Trophoblast cell (in vitro differentiated cells and primary cell): ENCODE measurements around the gene PLA2G4A.
A peak's percentile ranks its signal among the peaks of the same experiment; 100 is the strongest.
"Not testable (repeated sequence)": the region's sequence is repeated elsewhere in the genome, so short reads cannot be mapped to it uniquely, and the experiment has no call there.

Source experiments
- DNase-seq, 2 donors: peaks; one replicate each; pipeline ENCODE4 v3.0.0-alpha.2; 2016
- H2AFZ ChIP-seq: 2 replicates; pipeline ENCODE4 v1.6.1; 2013; ENCODE audit warnings: low read length, moderate library complexity, mild to moderate bottlenecking; ENCODE audit not compliant: insufficient read depth, poor library complexity
- H2AK5ac ChIP-seq: 2 replicates; pipeline ENCODE4 v1.6.1; 2013; ENCODE audit warnings: mild to moderate bottlenecking, low read length
- H2BK120ac ChIP-seq: 2 replicates; pipeline ENCODE4 v1.6.1; 2013; ENCODE audit warnings: low read length, mild to moderate bottlenecking, moderate library complexity; ENCODE audit not compliant: insufficient read depth, poor library complexity
- H2BK12ac ChIP-seq: 2 replicates; pipeline ENCODE4 v1.6.1; 2013; ENCODE audit warnings: mild to moderate bottlenecking, low read length, moderate library complexity
- H2BK5ac ChIP-seq: 2 replicates; pipeline ENCODE4 v1.6.1; 2013; ENCODE audit warnings: low read length, low read depth, moderate library complexity, mild to moderate bottlenecking; ENCODE audit not compliant: poor library complexity
- H3K14ac ChIP-seq: 2 replicates; pipeline ENCODE4 v1.6.1; 2013; ENCODE audit warnings: mild to moderate bottlenecking, low read length
- H3K18ac ChIP-seq: 2 replicates; pipeline ENCODE4 v1.6.1; 2013; ENCODE audit warnings: mild to moderate bottlenecking, low read length
- H3K23ac ChIP-seq: 2 replicates; pipeline ENCODE4 v1.6.1; 2013; ENCODE audit warnings: low read length
- H3K27ac ChIP-seq: 2 replicates; pipeline ENCODE4 v1.5.1; 2013; ENCODE audit warnings: low read depth, mild to moderate bottlenecking, inconsistent platforms, low read length, moderate library complexity
- H3K27me3 ChIP-seq: 2 replicates; pipeline ENCODE4 v1.6.1; 2013; ENCODE audit warnings: inconsistent platforms, mild to moderate bottlenecking, low read length, moderate library complexity; ENCODE audit not compliant: insufficient read depth
- H3K36me3 ChIP-seq, 2 experiments: 1 replicate in 1 of 2; 2 replicates in 1 of 2; pipeline ENCODE4 v1.6.1; 2013; ENCODE audit warnings: low read length in 2 of 2, mild to moderate bottlenecking in 2 of 2, moderate library complexity in 1 of 2; ENCODE audit not compliant: insufficient read depth in 2 of 2, control insufficient read depth in 1 of 2
- H3K4ac ChIP-seq: 2 replicates; pipeline ENCODE4 v1.6.1; 2013; ENCODE audit warnings: low read depth, mild to moderate bottlenecking, low read length, moderate library complexity
- H3K4me1 ChIP-seq, 2 experiments: 1 replicate in 1 of 2; 2 replicates in 1 of 2; pipeline ENCODE4 v1.6.1; 2013; ENCODE audit warnings: low read length in 2 of 2, mild to moderate bottlenecking in 2 of 2, moderate library complexity in 1 of 2; ENCODE audit not compliant: insufficient read depth in 2 of 2, control insufficient read depth in 1 of 2
- H3K4me2 ChIP-seq: 2 replicates; pipeline ENCODE4 v1.6.1; 2013; ENCODE audit warnings: inconsistent platforms, mild to moderate bottlenecking, low read length, moderate library complexity
- H3K4me3 ChIP-seq: 2 replicates; pipeline ENCODE4 v1.5.1; 2013; ENCODE audit warnings: mild to moderate bottlenecking, low read depth, low read length, inconsistent platforms
- H3K79me1 ChIP-seq: one replicate; pipeline ENCODE4 v1.6.1; 2013; ENCODE audit warnings: low read length
- H3K79me2 ChIP-seq: 2 replicates; pipeline ENCODE4 v1.6.1; 2013; ENCODE audit warnings: low read length, mild to moderate bottlenecking; ENCODE audit not compliant: control insufficient read depth, insufficient read depth, poor library complexity
- H3K9ac ChIP-seq: 2 replicates; pipeline ENCODE4 v1.6.1; 2013; ENCODE audit warnings: mild to moderate bottlenecking, low read length
- H3K9me3 ChIP-seq: 2 replicates; pipeline ENCODE4 v1.6.1; 2013; ENCODE audit warnings: low read depth, mild to moderate bottlenecking, control low read depth, inconsistent platforms, low read length; ENCODE audit not compliant: insufficient read depth
- H4K12ac ChIP-seq: 2 replicates; pipeline ENCODE4 v1.6.1; 2013; ENCODE audit warnings: low read depth, mild to moderate bottlenecking, low read length, moderate library complexity
- H4K8ac ChIP-seq: 2 replicates; pipeline ENCODE4 v1.6.1; 2013; ENCODE audit warnings: low read depth, mild to moderate bottlenecking, low read length, moderate library complexity
- H4K91ac ChIP-seq: one replicate; pipeline ENCODE4 v1.6.1; 2013; ENCODE audit warnings: low read depth, mild to moderate bottlenecking, low read length, moderate library complexity
- WGBS: extraction: QIAGEN DNeasy Blood & Tissue Kit; methylation state at CpG from one replicate; pipeline ENCODE4 v1.1.7; 2013; ENCODE audit warnings: missing lambda C conversion rate; ENCODE audit not compliant: insufficient read length, insufficient coverage; ENCODE audit errors: extremely low coverage; 5-methylcytosine and 5-hydroxymethylcytosine counted together

PLA2G4A gene

GRCh38 chr1:186921386-186921785 lies 92.6 kb downstream of the PLA2G4A start:
- H3K4me2 ChIP-seq, H3K27ac ChIP-seq, H3K9ac ChIP-seq, H2BK12ac ChIP-seq, H3K36me3 ChIP-seq, H3K18ac ChIP-seq, H3K79me1 ChIP-seq, H3K79me2 ChIP-seq, H2BK5ac ChIP-seq, H3K27me3 ChIP-seq, H2AFZ ChIP-seq, H3K23ac ChIP-seq, H4K8ac ChIP-seq, H2BK120ac ChIP-seq, H4K91ac ChIP-seq, H3K4me3 ChIP-seq, H2AK5ac ChIP-seq, H4K12ac ChIP-seq, H3K9me3 ChIP-seq, H3K14ac ChIP-seq, DNase-seq, H3K4ac ChIP-seq, H3K4me1 ChIP-seq: not testable (repeated sequence)
- WGBS: no CpG with 5 or more reads among the region's 5 CpGs

- H4K12ac ChIP-seq, H3K79me1 ChIP-seq, H3K79me2 ChIP-seq, H3K27me3 ChIP-seq, H3K23ac ChIP-seq, H3K27ac ChIP-seq, H2BK12ac ChIP-seq, H2BK5ac ChIP-seq, H4K8ac ChIP-seq, H3K9me3 ChIP-seq, H3K36me3 ChIP-seq, H3K4ac ChIP-seq, H3K4me2 ChIP-seq, H2AK5ac ChIP-seq, H4K91ac ChIP-seq, H3K4me3 ChIP-seq, DNase-seq, H2BK120ac ChIP-seq, H3K9ac ChIP-seq, H3K18ac ChIP-seq, H3K4me1 ChIP-seq, H3K14ac ChIP-seq, H2AFZ ChIP-seq: not testable (repeated sequence)
- WGBS: no CpG with 5 or more reads among the region's 4 CpGs
These were observed 94.1 kb downstream of the PLA2G4A start for GRCh38 chr1:186922814-186923213.

- H2BK5ac ChIP-seq: no peak overlapping the region
- WGBS: no CpG with 5 or more reads among the region's 2 CpGs
- H4K12ac ChIP-seq: no peak overlapping the region
- no peak overlapping the region for H4K8ac ChIP-seq
- no peak overlapping the region for H3K18ac ChIP-seq
- H3K4ac ChIP-seq: no peak overlapping the region
- H2BK12ac ChIP-seq: no peak overlapping the region
- H3K4me2 ChIP-seq: no peak overlapping the region
- H3K79me2 ChIP-seq: no peaks in the 10 kb centered on the region
- peaks cover 5 to 6% of the 10 kb centered on the region in 2 experiments for H3K4me1 ChIP-seq
- H3K4me3 ChIP-seq: no peak overlapping the region
- no peak overlapping the region for H4K91ac ChIP-seq
- no peak overlapping the region for H3K9ac ChIP-seq
- H3K23ac ChIP-seq: no peak overlapping the region
- DNase-seq: no peak
- no peak overlapping the region for H2BK120ac ChIP-seq
- H3K27me3 ChIP-seq: no peaks in the 10 kb centered on the region
- no peaks in the 10 kb centered on the region for H3K36me3 ChIP-seq
- H3K79me1 ChIP-seq: no peaks in the 10 kb centered on the region
- no peak overlapping the region for H2AFZ ChIP-seq
- no peaks in the 10 kb centered on the region for H3K9me3 ChIP-seq
- no peak overlapping the region for H3K14ac ChIP-seq
- H3K27ac ChIP-seq: no peak overlapping the region
- no peak overlapping the region for H2AK5ac ChIP-seq
These were observed 94.7 kb downstream of the PLA2G4A start for GRCh38 chr1:186923486-186923885.

GRCh38 chr1:186925881-186926669 lies 97.3 kb downstream of the PLA2G4A start:
- H2BK5ac ChIP-seq: no peak overlapping the region
- H2BK12ac ChIP-seq: peak overlapping the region; percentile 49
- H2AFZ ChIP-seq: no peak overlapping the region
- no peak overlapping the region for H3K9ac ChIP-seq
- no peak overlapping the region for H4K91ac ChIP-seq
- no CpG with 5 or more reads among the region's 3 CpGs for WGBS
- no peaks in the 10 kb centered on the region for H3K79me1 ChIP-seq
- H3K36me3 ChIP-seq: no peaks in the 10 kb centered on the region
- H3K18ac ChIP-seq: no peak overlapping the region
- no peak overlapping the region for H3K4me3 ChIP-seq
- no peaks in the 10 kb centered on the region for H3K79me2 ChIP-seq
- no peaks in the 10 kb centered on the region for H3K9me3 ChIP-seq
- no peak overlapping the region for H3K23ac ChIP-seq
- peak in 1 of 2 donors; percentile 14 for DNase-seq
- no peak overlapping the region for H3K4ac ChIP-seq
- H3K27me3 ChIP-seq: no peaks in the 10 kb centered on the region
- no peak overlapping the region for H3K27ac ChIP-seq
- no peak overlapping the region for H4K12ac ChIP-seq
- H3K4me1 ChIP-seq: peaks cover 5 to 6% of the 10 kb centered on the region in 2 experiments
- H2BK120ac ChIP-seq: no peak overlapping the region
- no peak overlapping the region for H4K8ac ChIP-seq
- H3K14ac ChIP-seq: no peak overlapping the region
- H3K4me2 ChIP-seq: no peak overlapping the region
- H2AK5ac ChIP-seq: no peak overlapping the region
